GM19467 (cell line): ENCODE measurements around the gene NQO2.
"Not testable (repeated sequence)": the region's sequence is repeated elsewhere in the genome, so short reads cannot be mapped to it uniquely, and the experiment has no call there.

Experiments used
- ATAC-seq: cut with Tn5 transposase; IDR thresholded peaks from one replicate; pipeline ENCODE4 v1.9.1; 2021; ENCODE audit warnings: mild to moderate bottlenecking, moderate library complexity; ENCODE audit not compliant: unreplicated experiment

The NQO2 gene

GRCh38 chr6:2988426-2989331 is 11.0 kb upstream of the NQO2 start:
- ATAC-seq: peak; percentile 76

DNA sequence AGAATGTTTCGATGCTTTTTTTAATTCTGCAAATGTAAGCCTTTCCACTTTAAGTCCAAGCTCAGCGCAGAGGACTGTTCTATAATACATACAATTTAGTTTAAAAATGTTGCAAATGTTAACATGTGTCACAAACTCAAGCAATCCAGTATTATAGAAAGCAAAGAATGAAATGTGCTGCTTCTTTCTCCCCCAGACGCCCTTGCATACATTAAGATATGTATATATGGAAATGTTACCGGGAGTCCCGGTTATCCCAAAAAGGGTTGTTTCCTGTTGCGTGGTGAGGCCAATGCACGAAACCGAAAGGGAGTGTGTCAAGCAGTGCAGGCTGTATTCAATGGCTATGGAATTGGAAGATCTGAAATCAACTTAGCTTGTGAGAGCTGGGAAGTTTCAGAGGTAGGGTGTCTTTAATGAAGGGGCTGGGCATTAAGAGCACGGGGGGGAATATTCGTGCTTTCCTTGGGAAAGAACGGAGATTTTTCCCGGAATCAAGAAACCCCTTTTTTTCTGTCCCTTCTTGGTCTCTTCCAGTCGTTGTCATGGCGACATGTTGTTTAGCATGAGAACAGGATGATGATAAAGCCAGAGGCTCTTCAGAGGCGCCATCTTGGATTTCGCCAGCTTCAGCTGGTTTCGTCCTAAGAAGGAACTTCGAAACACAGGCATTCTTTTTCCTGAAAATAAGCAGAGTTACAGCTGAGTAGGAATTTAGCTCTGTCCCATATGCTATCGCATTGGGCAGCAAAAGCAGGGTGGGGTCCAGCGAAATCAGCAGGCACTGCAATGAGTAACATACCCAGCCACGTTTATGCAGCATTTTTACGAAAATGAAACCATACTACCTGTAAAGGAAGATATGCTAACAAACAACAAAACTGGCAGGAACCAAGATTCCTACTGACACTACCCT is 10.1 kb upstream of the NQO2 start:
- ATAC-seq: peak; percentile 62

- no peak for ATAC-seq
These were observed 9.3 kb upstream of the NQO2 start for GRCh38 chr6:2990248-2990931.

- ATAC-seq: no peak
These were observed 8.7 kb upstream of the NQO2 start for GRCh38 chr6:2990932-2991506.

DNA sequence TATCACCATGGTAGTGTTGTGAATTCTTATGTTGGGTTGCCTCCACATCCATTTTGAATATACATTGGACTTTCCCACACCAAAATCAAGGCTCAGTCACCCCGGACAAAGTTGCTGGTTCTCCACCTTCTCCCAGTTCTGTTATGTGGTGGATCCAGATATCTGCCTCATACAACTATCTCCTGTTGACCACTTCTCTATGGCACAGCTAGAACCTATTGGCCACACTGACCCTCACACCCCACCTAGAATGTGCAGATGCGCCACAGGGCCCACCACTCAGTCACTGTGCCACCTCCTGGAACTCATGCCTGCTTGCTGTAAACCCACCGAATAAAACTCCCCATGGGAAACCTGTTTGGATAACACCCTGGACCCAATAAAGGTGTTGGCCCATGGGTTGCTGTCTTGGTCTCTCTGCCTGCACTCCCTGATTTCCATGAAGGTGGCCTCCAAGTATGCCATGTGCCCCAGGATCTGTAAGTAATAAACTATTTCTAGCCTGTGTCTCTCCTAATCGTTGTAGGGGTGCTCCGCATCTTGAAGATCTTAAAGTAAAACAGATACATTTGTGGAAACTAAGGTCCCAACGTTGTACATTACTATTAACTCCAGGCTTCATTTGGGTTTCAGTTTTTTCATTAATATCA is 7.2 kb upstream of the NQO2 start:
- ATAC-seq: no peak

DNA sequence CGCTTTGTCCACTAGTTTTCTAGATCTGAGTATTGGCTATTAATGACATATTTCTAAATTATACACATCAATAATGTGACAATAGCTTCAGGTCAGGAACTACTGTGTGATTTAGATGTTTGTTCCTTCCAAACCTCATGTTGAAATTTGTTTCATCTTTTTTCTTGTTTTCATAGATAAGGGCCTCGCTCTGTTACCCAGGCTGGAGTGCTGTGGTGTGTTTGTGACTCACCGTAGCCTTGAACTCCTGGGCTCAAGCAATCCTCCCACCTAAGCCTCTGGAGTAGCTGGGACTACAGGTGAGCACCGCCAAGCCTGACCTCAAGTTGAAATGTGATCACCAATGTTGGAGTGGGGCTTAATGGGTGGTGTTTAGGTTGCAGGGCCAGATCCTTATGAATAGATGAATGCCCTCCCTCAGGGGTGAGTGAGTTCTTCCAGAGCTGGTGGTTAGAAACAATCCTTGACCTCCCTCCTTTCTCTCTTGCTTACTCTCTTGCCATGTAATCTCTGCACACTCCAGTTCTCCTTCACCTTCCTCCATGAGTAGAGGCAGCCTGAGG is 5.9 kb upstream of the NQO2 start:
- no peak for ATAC-seq

GRCh38 chr6:2998249-2998997 is 1.3 kb upstream of the NQO2 start:
- not testable (repeated sequence) for ATAC-seq

- peak; percentile 9 for ATAC-seq
These were observed 586 bp upstream of the NQO2 start for GRCh38 chr6:2998998-2999617.

- no peak for ATAC-seq
These were observed 1.6 kb downstream of the NQO2 start for GRCh38 chr6:3001146-3001772.

- ATAC-seq: no peak
These were observed 2.1 kb downstream of the NQO2 start for GRCh38 chr6:3001773-3002293.

GRCh38 chr6:3003226-3003625 is 3.5 kb downstream of the NQO2 start:
- not testable (repeated sequence) for ATAC-seq

- no peak for ATAC-seq
These were observed 5.4 kb downstream of the NQO2 start for GRCh38 chr6:3005077-3005476.

DNA sequence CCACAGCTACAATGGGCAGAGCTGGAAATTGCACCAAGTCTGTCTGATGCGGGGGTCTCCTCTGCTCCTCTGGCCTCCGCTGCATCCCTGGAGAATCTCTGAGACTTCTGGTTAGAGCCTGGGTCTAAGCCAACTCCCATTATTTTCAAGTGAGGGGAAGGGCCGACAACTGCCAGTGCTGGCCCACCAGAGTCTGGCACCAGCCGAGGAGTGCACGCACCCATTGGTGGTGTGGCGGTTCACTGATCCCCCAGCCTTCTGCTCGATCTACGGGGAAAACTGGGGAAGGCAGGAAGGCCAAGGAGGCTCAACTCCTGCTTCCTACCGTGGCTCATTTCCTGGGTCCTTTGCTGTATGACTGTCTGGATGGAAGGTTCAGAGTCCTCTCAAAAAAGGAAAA is 6.2 kb downstream of the NQO2 start:
- ATAC-seq: no peak

- ATAC-seq: no peak
These were observed 6.8 kb downstream of the NQO2 start for GRCh38 chr6:3006476-3006875.

DNA sequence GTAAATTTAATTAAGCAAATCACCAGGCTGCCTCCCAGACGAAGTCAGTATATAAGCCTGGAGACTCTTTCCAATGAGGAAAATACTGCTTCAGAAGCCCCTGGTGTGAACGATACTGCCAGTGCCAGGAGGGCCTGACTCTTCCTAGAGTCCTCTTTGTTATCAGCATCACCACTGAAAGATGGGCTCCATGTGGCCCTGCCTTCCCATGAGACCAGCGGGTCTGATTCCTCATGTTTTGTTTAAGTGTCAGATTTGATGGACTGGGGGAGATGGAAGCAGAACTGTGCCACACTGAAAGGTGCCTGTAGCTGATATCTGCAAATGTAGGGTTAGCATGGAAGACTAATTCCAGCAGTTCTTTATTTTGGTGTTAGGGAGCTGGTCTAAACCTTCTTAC is 7.9 kb downstream of the NQO2 start:
- ATAC-seq: no peak

- ATAC-seq: not testable (repeated sequence)
These were observed 9.1 kb downstream of the NQO2 start for GRCh38 chr6:3008712-3009265.

DNA sequence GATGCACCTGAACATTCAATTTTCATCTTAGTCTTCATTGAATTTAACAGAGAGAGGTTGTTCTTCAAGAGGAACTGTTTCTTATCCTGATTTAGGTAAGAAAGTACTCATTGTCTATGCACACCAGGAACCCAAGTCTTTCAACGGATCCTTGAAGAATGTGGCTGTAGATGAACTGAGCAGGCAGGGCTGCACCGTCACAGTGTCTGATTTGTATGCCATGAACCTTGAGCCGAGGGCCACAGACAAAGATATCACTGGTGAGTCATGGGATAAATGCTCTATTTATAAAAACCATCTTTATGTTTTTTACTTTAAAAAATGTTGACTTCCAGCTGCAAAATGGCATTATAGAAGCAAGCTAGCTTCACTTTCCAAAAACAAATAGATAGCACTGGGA is 10.2 kb downstream of the NQO2 start:
- no peak for ATAC-seq

GRCh38 chr6:3011158-3011557 is 11.5 kb downstream of the NQO2 start:
- no peak for ATAC-seq
